ENCODE data around the gene TUBA4B. TPM values are rescaled to one million over a fixed set of nuclear protein-coding genes. Genes with fewer than 3 reads are reported as not detected.
A peak's percentile ranks its signal among the peaks of the same experiment; 100 is the strongest.

TUBA4B gene
- total RNA-seq, 4 donors from 2014 or later, result not detected

DNA sequence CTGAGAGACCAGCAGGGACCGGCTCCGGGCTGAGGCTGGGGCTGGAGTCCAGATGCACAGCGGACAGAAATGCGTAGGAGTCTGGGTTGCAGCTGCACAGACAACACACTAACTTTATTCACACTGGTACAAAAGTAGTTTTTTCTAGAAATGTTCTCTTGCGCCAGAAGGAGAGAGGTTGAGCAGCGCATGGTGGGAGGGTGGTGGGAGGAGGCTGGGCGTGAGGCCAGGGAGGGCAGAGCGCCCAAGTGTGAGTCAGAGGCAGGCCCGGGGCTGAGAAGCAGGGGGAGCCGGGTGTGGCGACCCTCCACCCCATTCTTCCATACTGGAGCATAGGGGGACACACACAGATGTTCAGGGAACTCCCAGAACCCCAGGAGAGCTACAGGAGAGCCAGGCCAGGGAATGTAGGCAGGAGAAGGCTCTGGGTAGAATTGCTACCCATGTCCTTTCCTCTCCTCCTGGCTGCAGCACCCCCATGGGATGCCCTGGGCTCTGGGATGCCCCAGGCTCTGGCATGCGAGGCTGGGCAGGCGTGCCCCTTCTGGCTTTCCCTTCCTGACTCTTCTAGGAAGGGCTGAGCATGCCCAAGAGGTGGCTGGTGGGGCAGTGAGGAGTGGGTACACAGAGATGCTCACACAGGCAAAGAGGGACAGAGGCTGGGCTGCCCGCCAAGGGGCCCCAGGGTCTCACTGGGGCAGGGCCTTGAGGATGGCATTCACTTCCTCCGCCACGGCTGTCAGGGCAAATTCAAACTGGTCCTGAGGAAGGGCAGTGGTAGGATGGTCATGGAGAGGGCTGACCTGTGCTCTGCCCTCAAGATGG, 36.7 kb downstream of the TUBA4B start:
- peak; percentile 89 for ATAC-seq (ENCODE audit: low FRiP score)
- TF ChIP-seq, protein P1, sequence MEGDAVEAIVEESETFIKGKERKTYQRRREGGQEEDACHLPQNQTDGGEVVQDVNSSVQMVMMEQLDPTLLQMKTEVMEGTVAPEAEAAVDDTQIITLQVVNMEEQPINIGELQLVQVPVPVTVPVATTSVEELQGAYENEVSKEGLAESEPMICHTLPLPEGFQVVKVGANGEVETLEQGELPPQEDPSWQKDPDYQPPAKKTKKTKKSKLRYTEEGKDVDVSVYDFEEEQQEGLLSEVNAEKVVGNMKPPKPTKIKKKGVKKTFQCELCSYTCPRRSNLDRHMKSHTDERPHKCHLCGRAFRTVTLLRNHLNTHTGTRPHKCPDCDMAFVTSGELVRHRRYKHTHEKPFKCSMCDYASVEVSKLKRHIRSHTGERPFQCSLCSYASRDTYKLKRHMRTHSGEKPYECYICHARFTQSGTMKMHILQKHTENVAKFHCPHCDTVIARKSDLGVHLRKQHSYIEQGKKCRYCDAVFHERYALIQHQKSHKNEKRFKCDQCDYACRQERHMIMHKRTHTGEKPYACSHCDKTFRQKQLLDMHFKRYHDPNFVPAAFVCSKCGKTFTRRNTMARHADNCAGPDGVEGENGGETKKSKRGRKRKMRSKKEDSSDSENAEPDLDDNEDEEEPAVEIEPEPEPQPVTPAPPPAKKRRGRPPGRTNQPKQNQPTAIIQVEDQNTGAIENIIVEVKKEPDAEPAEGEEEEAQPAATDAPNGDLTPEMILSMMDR (IDR thresholded peaks at IDR 0.05), result no peak
- peak; percentile 52 for DNase-seq (ENCODE audit: low spot score)

- DNase-seq (ENCODE audit: low spot score), result no peak
- TF ChIP-seq, protein P1 (IDR thresholded peaks at IDR 0.05), result no peak
- ATAC-seq (ENCODE audit: low FRiP score), result no peak
Measured at GRCh38 chr2:219290381-219291171, 37.5 kb downstream of the TUBA4B start.

DNA sequence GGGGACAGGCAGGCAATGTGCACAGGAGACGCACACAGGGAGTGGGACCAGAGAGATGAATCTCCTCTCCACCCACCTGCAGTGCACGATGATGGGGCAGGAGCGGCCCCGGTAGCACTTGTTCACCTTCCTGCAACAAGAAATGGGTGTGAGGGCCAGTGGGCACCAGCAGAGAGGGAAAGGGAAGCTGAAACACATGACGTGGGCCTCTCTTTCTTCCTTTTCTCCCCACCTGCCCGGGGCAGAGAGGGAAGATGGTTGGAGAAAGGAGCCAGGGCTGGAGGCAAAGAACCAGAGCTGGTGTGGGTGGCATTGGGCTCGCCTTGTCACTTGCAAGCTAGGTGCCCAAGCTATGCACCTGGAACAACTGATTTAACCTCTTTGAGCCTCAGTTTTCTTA, 38.4 kb downstream of the TUBA4B start:
- TF ChIP-seq, protein P1 (IDR thresholded peaks at IDR 0.05), result no peak
- no peak for DNase-seq (ENCODE audit: low spot score)
- ATAC-seq (ENCODE audit: low FRiP score), result no peak

DNA sequence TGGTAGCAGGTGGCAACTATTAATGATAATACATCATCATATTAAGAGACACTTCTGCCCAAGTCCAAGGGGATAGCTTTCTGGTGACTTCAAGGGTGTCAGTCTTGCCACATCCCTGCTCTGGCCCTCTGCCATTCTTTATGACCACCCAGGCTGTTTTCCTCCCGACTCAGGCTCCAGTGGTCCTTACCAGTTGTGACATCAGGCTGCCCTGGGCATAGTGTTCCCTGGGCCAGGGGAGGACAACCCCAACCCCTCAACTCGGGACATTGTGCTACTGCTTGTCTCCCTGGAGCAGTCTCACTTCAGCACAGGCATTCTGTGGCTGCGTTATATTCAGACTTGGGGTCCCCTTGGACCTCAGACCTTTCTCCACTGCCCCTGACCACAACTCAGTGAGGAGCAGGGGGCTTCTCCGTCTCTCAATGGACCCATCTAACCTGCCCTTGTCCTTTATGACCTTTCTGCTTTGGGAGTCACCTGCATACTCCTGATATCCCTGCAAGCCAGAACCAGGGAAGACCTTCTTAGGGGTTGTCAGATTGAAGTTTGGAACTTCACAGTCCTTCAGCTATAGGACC, 39.0 kb downstream of the TUBA4B start:
- TF ChIP-seq, protein P1 (IDR thresholded peaks at IDR 0.05), result no peak
- no peak for DNase-seq (ENCODE audit: low spot score)
- ATAC-seq (ENCODE audit: low FRiP score), result no peak

GRCh38 chr2:219292616-219293015, 39.6 kb downstream of the TUBA4B start:
- TF ChIP-seq, protein P1 (IDR thresholded peaks at IDR 0.05), result no peak
- ATAC-seq (ENCODE audit: low FRiP score) (no peak), DNase-seq (ENCODE audit: low spot score) (no peak)

DNA sequence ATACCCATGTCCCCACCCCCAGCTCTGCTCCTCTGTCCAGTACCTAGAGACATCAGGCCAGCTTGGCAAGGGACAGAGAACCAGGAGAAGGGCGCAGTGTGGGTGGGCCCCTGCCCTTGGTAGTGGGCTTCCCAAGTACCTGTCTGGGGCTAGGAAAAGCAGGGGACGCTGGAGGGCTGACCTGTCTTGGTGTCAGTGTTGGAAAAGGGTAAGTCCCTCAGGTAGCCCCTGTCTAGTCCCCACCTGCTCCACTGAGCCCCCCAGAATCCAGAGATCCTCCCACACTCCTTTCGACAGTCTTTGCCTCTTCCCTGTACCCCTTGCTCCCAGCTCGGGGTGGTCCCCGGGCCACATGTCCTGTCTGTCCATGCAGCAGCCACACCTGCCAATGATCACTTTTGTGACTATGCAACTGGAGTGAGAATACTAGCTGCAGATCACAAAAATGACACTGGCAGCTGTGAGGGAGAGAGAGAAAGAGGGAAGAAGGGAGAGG, 40.7 kb downstream of the TUBA4B start:
- DNase-seq (ENCODE audit: low spot score), result no peak
- TF ChIP-seq, protein P1 (IDR thresholded peaks at IDR 0.05), result no peak
- ATAC-seq (ENCODE audit: low FRiP score), result no peak

Measured in omental fat pad (tissue), 4 donors.